SJSA1 (cell line): Measurements from ENCODE around the gene VWA5B1. TPM values are rescaled to one million over a fixed set of nuclear protein-coding genes. Genes with fewer than 3 reads are reported as not detected.
A peak's percentile ranks its signal among the peaks of the same experiment; 100 is the strongest.
"Not testable (repeated sequence)": the region's sequence is repeated elsewhere in the genome, so short reads cannot be mapped to it uniquely, and the experiment has no call there.

ENCODE experiments used
- DNase-seq, 2 experiments: peaks; one replicate each; pipeline ENCODE4 v3.0.0-alpha.2; 2015 to 2020; ENCODE audit warnings: low spot score in 2 of 2, low read depth in 1 of 2
- H3K27ac ChIP-seq: fragments of 250-450 bp; sonication (Bioruptor Pico); 2 replicates; pipeline ENCODE4 v1.5.1; 2020; ENCODE audit warnings: mild to moderate bottlenecking, moderate library complexity
- H3K27me3 ChIP-seq: fragments of 250-450 bp; sonication (Bioruptor Pico); replicated peaks from 2 replicates; pipeline ENCODE4 v1.5.1; 2020; ENCODE audit warnings: mild to moderate bottlenecking, moderate library complexity
- H3K36me3 ChIP-seq: fragments of 250-450 bp; sonication (Bioruptor Pico); 2 replicates; pipeline ENCODE4 v1.5.1; 2020; ENCODE audit warnings: mild to moderate bottlenecking
- H3K4me1 ChIP-seq: fragments of 250-450 bp; sonication (Bioruptor Pico); replicated peaks from 2 replicates; pipeline ENCODE4 v1.6.1; 2021; ENCODE audit warnings: mild to moderate bottlenecking
- H3K4me3 ChIP-seq: fragments of 250-450 bp; sonication (Bioruptor Pico); 2 replicates; pipeline ENCODE4 v1.5.1; 2020; ENCODE audit warnings: mild to moderate bottlenecking
- H3K9me3 ChIP-seq: fragments of 250-450 bp; sonication (Bioruptor Pico); replicated peaks from 2 replicates; pipeline ENCODE4 v1.5.1; 2020; ENCODE audit warnings: mild to moderate bottlenecking
- total RNA-seq: library from RNA; depleted of rRNA; stranded (reverse); fragments of >200 nt; shearing (Covaris generic); gene quantifications from 2 replicates; pipeline ENCODE4 v1.2.3, GENCODE V29; 2014

VWA5B1 gene
- total RNA-seq, 1 experiment from 2014 or later, result not detected

GRCh38 chr1:20287696-20288095 lies 3.0 kb upstream of the VWA5B1 start:
- H3K36me3 ChIP-seq, DNase-seq, H3K4me1 ChIP-seq, H3K4me3 ChIP-seq, H3K27me3 ChIP-seq, H3K27ac ChIP-seq: not testable (repeated sequence)
- H3K9me3 ChIP-seq, result peaks cover 12% of the 10 kb centered on the region; the same call in 1 of the 2 replicates

DNA sequence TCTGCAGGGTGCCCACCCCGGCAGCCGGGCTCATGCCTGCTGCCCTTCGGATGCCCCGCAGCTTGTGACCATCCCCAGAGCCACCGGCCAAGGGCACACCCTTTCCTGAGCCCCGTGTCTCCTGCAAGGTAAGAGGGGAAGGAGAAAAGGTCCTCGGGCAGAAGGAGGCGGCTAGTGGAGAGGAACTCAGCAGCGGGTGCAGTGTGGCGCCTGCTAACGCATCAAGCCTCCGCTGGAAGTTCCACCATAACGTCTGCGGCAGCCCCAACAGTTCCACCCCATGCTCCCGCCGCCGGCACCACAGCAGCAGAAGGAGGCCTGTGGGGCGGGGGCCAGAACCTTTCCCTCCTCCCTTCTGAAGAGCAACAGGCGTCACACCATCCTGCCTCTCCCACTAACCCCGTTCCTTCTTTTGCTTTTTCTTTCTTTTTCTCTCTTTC lies 990 bp downstream of the VWA5B1 start:
- H3K27ac ChIP-seq, result no peak overlapping the region
- DNase-seq, result no peak

GRCh38 chr1:20298626-20299025 lies 8.0 kb downstream of the VWA5B1 start:
- no peak for DNase-seq
- H3K9me3 ChIP-seq, result no peaks in the 10 kb centered on the region
- no peaks in the 10 kb centered on the region for H3K27me3 ChIP-seq
- H3K36me3 ChIP-seq, result no peaks in the 10 kb centered on the region
- H3K4me3 ChIP-seq, result no peak overlapping the region
- H3K27ac ChIP-seq, result no peak overlapping the region
- H3K4me1 ChIP-seq, result peaks cover 24% of the 10 kb centered on the region

More for the DNA sequence above, 990 bp downstream of the VWA5B1 start:
- Histone ChIP-seq H3K4me3 (no peak overlapping the region), H3K36me3 (no peaks in the 10 kb centered on the region), H3K27me3 (no peaks in the 10 kb centered on the region), H3K9me3 (no peaks in the 10 kb centered on the region), H3K4me1 (peaks cover 3% of the 10 kb centered on the region; the same call in 1 of the 2 replicates)

- Histone ChIP-seq H3K27ac (peak overlapping the region; percentile 79), H3K4me1 (peaks cover 24% of the 10 kb centered on the region), H3K36me3 (no peaks in the 10 kb centered on the region), H3K4me3 (no peak overlapping the region), H3K9me3 (no peaks in the 10 kb centered on the region), H3K27me3 (no peaks in the 10 kb centered on the region)
- peak in 1 of 2 experiments; percentile 52 for DNase-seq
Measured at GRCh38 chr1:20301463-20302107, 10.9 kb downstream of the VWA5B1 start.

DNA sequence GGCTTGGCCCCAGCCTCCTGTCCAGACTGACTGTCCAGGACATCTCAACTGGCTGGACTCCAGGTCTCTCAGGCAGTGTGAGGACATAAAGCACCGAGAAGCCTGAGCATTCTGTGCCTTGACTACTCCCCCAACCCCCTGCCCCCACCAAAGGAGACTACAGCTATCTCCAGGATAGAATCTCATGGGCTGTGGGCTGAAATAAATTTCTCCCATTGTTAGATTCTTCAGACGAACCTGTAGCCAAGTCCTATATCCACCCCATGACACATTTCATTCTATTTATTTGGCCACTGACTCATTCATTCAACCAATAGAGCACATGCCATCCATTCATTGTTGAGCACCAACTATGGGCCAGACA lies 11.4 kb downstream of the VWA5B1 start:
- Histone ChIP-seq H3K4me1 (peaks cover 24% of the 10 kb centered on the region), H3K9me3 (no peaks in the 10 kb centered on the region), H3K36me3 (no peaks in the 10 kb centered on the region), H3K27me3 (no peaks in the 10 kb centered on the region), H3K4me3 (no peak overlapping the region), H3K27ac (peak overlapping the region; percentile 79)
- peak; percentile 81 to 82 for DNase-seq

- no peaks in the 10 kb centered on the region for H3K27me3 ChIP-seq
- no peak overlapping the region for H3K27ac ChIP-seq
- H3K4me1 ChIP-seq, result peaks cover 11% of the 10 kb centered on the region
- H3K36me3 ChIP-seq, result no peaks in the 10 kb centered on the region
- no peak for DNase-seq
- no peak overlapping the region for H3K4me3 ChIP-seq
- no peaks in the 10 kb centered on the region for H3K9me3 ChIP-seq
Measured at GRCh38 chr1:20307026-20307425, 16.4 kb downstream of the VWA5B1 start.

DNA sequence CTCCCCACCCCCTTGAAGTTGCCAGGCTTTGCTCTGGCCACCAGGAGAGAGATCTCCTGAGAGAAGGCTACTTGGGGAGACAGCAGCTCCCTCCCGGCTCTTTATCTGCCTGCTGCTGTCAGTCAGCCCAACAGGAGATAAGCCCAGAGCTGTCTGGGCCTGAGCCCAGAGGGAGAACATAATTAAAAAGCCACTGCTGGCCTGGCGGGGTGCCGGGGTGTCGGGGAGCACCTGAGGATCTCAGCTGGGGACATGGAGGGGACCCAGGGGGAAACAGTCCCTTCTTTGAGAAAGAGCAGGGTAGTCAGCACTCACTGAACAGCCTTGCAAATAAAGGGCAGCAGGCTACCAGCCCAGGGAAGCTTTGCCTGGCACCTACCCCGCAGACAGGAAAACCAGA lies 17.9 kb downstream of the VWA5B1 start:
- no peaks in the 10 kb centered on the region for H3K9me3 ChIP-seq
- H3K4me1 ChIP-seq, result no peaks in the 10 kb centered on the region
- no peak overlapping the region for H3K4me3 ChIP-seq
- no peak overlapping the region for H3K27ac ChIP-seq
- no peaks in the 10 kb centered on the region for H3K27me3 ChIP-seq
- DNase-seq, result no peak
- no peaks in the 10 kb centered on the region for H3K36me3 ChIP-seq

DNA sequence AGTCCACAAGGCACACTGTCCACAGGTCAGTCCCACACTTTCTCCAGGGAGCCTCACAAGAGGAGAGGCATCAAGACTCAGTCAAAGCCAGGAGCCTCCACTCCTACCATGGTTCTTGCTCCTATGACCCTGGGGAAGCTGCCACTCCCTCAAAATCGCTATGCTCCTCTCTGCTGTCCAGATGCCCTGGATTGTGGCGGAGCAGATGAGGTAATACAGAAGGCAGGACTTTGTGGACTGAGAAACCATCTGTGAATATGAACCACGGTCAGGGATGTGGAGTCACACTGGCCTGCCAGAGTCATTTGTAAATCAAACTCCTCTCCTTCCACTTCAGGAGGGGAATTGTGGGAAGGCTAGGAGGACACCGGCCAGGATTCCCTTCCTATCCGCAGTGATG lies 20.6 kb downstream of the VWA5B1 start:
- Histone ChIP-seq H3K36me3 (no peaks in the 10 kb centered on the region), H3K27me3 (no peaks in the 10 kb centered on the region), H3K4me3 (no peak overlapping the region), H3K4me1 (no peaks in the 10 kb centered on the region), H3K9me3 (no peaks in the 10 kb centered on the region), H3K27ac (no peak overlapping the region)
- DNase-seq, result no peak

DNA sequence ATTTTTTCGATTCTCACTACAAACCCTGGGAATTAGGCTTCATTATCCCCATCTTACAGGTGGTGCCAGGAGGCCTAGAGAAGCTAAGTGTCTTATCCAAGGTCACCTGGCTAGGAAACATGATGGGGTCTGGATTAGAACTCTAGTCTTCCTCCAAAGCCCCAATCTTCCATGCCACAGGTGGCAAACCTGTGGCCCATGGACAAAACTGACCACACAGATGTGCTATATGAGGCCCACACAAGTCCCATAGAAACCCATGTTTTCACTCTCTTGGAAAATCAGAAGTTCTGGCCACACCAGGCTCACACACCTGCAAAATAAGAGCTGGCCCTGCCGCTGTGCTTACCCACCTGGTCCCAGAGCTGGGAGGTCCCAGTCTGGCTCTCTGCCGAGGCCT lies 21.6 kb downstream of the VWA5B1 start:
- Histone ChIP-seq H3K36me3 (no peaks in the 10 kb centered on the region), H3K27me3 (no peaks in the 10 kb centered on the region), H3K9me3 (no peaks in the 10 kb centered on the region), H3K4me3 (no peak overlapping the region), H3K4me1 (no peaks in the 10 kb centered on the region), H3K27ac (no peak overlapping the region)
- DNase-seq, result no peak

DNA sequence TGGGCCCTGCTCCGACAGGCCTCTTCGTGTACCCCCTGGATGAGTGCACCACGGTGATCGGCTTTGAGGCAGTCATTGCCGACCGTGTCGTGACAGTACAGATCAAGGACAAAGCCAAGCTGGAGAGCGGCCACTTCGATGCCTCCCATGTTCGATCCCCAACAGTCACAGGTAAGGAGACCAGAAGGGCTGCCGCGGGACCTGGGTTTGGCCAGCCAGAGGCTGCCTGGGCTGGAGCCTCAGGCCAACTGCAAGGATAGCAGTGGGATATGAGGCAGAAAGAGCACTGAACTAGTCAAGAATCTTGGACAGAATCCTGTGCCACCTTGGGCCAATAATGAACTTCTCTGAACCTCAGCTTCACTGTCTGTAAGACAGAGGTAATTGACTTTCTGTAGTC lies 22.1 kb downstream of the VWA5B1 start:
- Histone ChIP-seq H3K4me3 (no peak overlapping the region), H3K36me3 (no peaks in the 10 kb centered on the region), H3K4me1 (no peaks in the 10 kb centered on the region), H3K27me3 (no peaks in the 10 kb centered on the region), H3K27ac (no peak overlapping the region), H3K9me3 (no peaks in the 10 kb centered on the region)
- DNase-seq, result no peak

DNA sequence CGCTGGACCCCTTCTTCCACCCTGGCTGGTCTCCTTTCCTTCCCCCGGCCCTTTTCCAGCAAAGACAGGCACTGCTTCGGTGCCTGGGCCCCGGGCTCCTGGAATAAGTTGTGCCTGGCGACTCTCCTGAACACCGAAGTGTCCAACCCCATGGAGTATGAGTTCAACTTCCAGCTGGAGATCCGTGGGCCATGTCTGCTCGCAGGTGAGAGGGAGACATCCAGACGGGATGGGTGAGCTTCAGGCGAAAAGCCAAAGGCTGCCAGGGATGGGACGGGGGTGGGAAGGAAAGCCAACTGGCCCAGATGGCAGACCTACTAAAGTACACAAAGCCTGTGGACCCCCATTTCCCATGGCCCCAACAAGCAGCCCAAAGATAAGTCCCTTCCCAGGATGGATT lies 26.8 kb downstream of the VWA5B1 start:
- DNase-seq, result no peak
- Histone ChIP-seq H3K27ac (no peak overlapping the region), H3K36me3 (no peaks in the 10 kb centered on the region), H3K9me3 (no peaks in the 10 kb centered on the region), H3K4me1 (peaks cover 7% of the 10 kb centered on the region; the same call in 1 of the 2 replicates), H3K27me3 (no peaks in the 10 kb centered on the region), H3K4me3 (no peak overlapping the region)

GRCh38 chr1:20318521-20318920 lies 27.8 kb downstream of the VWA5B1 start:
- Histone ChIP-seq H3K9me3 (no peaks in the 10 kb centered on the region), H3K4me3 (no peak overlapping the region), H3K27ac (no peak overlapping the region), H3K27me3 (no peaks in the 10 kb centered on the region), H3K4me1 (peaks cover 8% of the 10 kb centered on the region; the same call in 1 of the 2 replicates), H3K36me3 (no peaks in the 10 kb centered on the region)
- DNase-seq, result no peak

DNA sequence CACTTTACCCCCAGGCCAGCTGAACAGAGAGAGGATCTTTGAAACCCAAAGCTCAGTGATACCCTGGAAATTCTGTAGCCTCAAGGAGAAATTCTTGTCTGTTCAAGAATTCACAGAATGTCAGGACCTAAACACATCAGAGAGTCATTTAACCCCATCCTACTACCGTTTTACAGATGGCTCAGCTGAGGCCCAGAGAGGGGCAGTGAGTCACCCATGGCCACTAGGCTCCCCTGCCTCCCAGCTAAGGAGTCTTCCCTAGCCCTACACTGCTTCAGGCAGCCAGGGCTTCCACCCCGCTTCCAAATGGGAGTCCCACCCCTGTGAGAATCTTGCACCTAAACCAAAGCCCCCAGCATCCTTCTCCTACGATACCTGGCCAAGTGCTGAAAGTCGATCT lies 28.3 kb downstream of the VWA5B1 start:
- Histone ChIP-seq H3K9me3 (no peaks in the 10 kb centered on the region), H3K4me3 (no peak overlapping the region), H3K4me1 (peaks cover 8% of the 10 kb centered on the region; the same call in 1 of the 2 replicates), H3K27ac (no peak overlapping the region), H3K27me3 (no peaks in the 10 kb centered on the region), H3K36me3 (no peaks in the 10 kb centered on the region)
- no peak for DNase-seq

- no peaks in the 10 kb centered on the region for H3K27me3 ChIP-seq
- H3K36me3 ChIP-seq, result no peaks in the 10 kb centered on the region
- H3K27ac ChIP-seq, result no peak overlapping the region
- no peaks in the 10 kb centered on the region for H3K9me3 ChIP-seq
- peaks cover 8% of the 10 kb centered on the region; the same call in 1 of the 2 replicates for H3K4me1 ChIP-seq
- no peak overlapping the region for H3K4me3 ChIP-seq
- no peak for DNase-seq
Measured at GRCh38 chr1:20319456-20320220, 29.0 kb downstream of the VWA5B1 start.
